T-cell (primary cell): ENCODE measurements around the gene PLEKHM3. TPM values are rescaled to one million over a fixed set of nuclear protein-coding genes. Genes with fewer than 3 reads are reported as not detected.

Experiments
- ATAC-seq, 4 experiments: fragments of 200-7000 bp in 3 of 4; fragments of 150-1000 bp in 1 of 4; cut with Tn5 transposase; replicated peaks in 1 of 4; 1 replicate in 3 of 4; 2 replicates in 1 of 4; pipeline ENCODE4 v1.10.0; 2021; ENCODE audit warnings: moderate library complexity in 3 of 4, mild to moderate bottlenecking in 2 of 4, moderate number of reproducible peaks in 1 of 4
- CTCF ChIA-PET, 2 donors: fragments of 300-600 bp; sonication (Branson Sonifier 250); formaldehyde crosslinking; loops; one replicate each; lab custom pipeline; 2022; ENCODE audit warnings: antibody characterized with exemption in 2 of 2; lab: Charles Lee
- POLR2A ChIA-PET, 2 donors: fragments of 300-600 bp; sonication (Branson Sonifier 250); formaldehyde crosslinking; loops; one replicate each; lab custom pipeline; 2022; ENCODE audit warnings: antibody characterized with exemption in 2 of 2; lab: Charles Lee
- DNase-seq, 35 experiments: peaks; one replicate each; pipeline versions ENCODE4 v3.0.0 to v3.0.0-alpha.2; 2013 to 2023
- H3K27ac ChIP-seq: one replicate; pipeline ENCODE4 v1.5.1; 2013; ENCODE audit warnings: low read length
- H3K27me3 ChIP-seq, 2 experiments: replicated peaks in 1 of 2; 1 replicate in 1 of 2; 2 replicates in 1 of 2; pipeline versions ENCODE4 v1.6.1 to v1.7.0; 2013; ENCODE audit warnings: low read length in 1 of 2, mixed read lengths in 1 of 2; ENCODE audit not compliant: control insufficient read depth in 2 of 2, insufficient read depth in 2 of 2; ENCODE audit errors: extremely low read depth in 1 of 2
- H3K36me3 ChIP-seq, 2 donors: 1 replicate in 1 of 2; 2 replicates in 1 of 2; pipeline versions ENCODE4 v1.6.1 to v1.7.0; 2013; ENCODE audit warnings: low read length in 1 of 2; ENCODE audit not compliant: control insufficient read depth in 2 of 2, insufficient read depth in 1 of 2; ENCODE audit errors: extremely low read depth in 1 of 2
- H3K4me1 ChIP-seq, 2 experiments: 1 replicate in 1 of 2; 2 replicates in 1 of 2; pipeline versions ENCODE4 v1.6.1 to v1.7.0; 2013; ENCODE audit warnings: low read length in 2 of 2, mixed read lengths in 1 of 2; ENCODE audit not compliant: insufficient read depth in 2 of 2, control insufficient read depth in 1 of 2; ENCODE audit errors: extremely low read depth in 1 of 2
- H3K4me3 ChIP-seq, 2 donors: 1 replicate in 1 of 2; 2 replicates in 1 of 2; pipeline versions ENCODE4 v1.5.1 to v1.7.0; 2013; ENCODE audit warnings: mild to moderate bottlenecking in 2 of 2, low read length in 1 of 2, moderate library complexity in 1 of 2; ENCODE audit not compliant: control insufficient read depth in 1 of 2; ENCODE audit errors: extremely low read depth in 1 of 2
- H3K9me3 ChIP-seq: 2 replicates; pipeline ENCODE4 v1.7.0; 2013
- H3K27ac Mint-ChIP-seq, 2 donors: one replicate each; pipeline ENCODE4 v1.8.0; 2020 to 2021; ENCODE audit warnings: mild to moderate bottlenecking in 2 of 2, mixed read lengths in 2 of 2
- H3K27me3 Mint-ChIP-seq, 2 donors: one replicate each; pipeline ENCODE4 v1.8.0; 2021 to 2022; ENCODE audit warnings: mixed read lengths in 2 of 2
- H3K36me3 Mint-ChIP-seq: one replicate; pipeline ENCODE4 v1.8.0; 2021; ENCODE audit warnings: mixed read lengths
- H3K4me1 Mint-ChIP-seq, 3 donors: one replicate each; pipeline ENCODE4 v1.8.0; 2020 to 2022; ENCODE audit warnings: mixed read lengths in 3 of 3, mild to moderate bottlenecking in 1 of 3
- H3K4me3 Mint-ChIP-seq, 3 donors: one replicate each; pipeline ENCODE4 v1.8.0; 2020 to 2022; ENCODE audit warnings: mild to moderate bottlenecking in 3 of 3, mixed read lengths in 3 of 3, moderate library complexity in 3 of 3
- H3K9me3 Mint-ChIP-seq, 3 donors: one replicate each; pipeline ENCODE4 v1.8.0; 2020 to 2022; ENCODE audit warnings: mixed read lengths in 3 of 3
- WGBS: methylation state at CpG from one replicate; pipeline ENCODE4 v1.1.5; 2013; ENCODE audit warnings: missing lambda C conversion rate; ENCODE audit not compliant: insufficient coverage; 5-methylcytosine and 5-hydroxymethylcytosine counted together
- total RNA-seq, 35 experiments: library from RNA in 6 of 35; stranded (reverse) in 6 of 35; fragments of 120-200 nt in 1 of 35; gene quantifications; one replicate each; pipeline versions ENCODE4 v1.2.1 to v1.2.4 and lab custom pipeline; 2013 to 2026

PLEKHM3 gene
- total RNA-seq, 5 donors from 2014 or later (not counting 1 experiment from before 2014, with no cell fraction given) = 12.3 to 18.1 (median 13.9) TPM

- no peaks in the 10 kb centered on the region for H3K4me1 Mint-ChIP-seq
- ChIA-PET CTCF (interaction anchor here in 1 of 2 donors (0.7 kb wide), 1 partner anchor 601 kb away, joined by 3 read pairs; no protein-coding TSS in a partner anchor), POLR2A (no interaction called here)
- H3K36me3 Mint-ChIP-seq = peaks cover 2% of the 10 kb centered on the region
- ATAC-seq (no peak), DNase-seq (no peak)
- Histone ChIP-seq H3K27me3 (no peaks in the 10 kb centered on the region), H3K36me3 (no peaks in the 10 kb centered on the region), H3K4me1 (no peaks in the 10 kb centered on the region), H3K27ac (no peak overlapping the region), H3K9me3 (no peaks in the 10 kb centered on the region), H3K4me3 (no peak overlapping the region)
- no peak overlapping the region for H3K27ac Mint-ChIP-seq
- no peak overlapping the region for H3K4me3 Mint-ChIP-seq
- peaks cover 0 to 11% of the 10 kb centered on the region in 2 donors for H3K27me3 Mint-ChIP-seq
- no peaks in the 10 kb centered on the region for H3K9me3 Mint-ChIP-seq
- WGBS = no CpG with 5 or more reads among the region's 5 CpGs
Measured at GRCh38 chr2:207805566-207806226, 219.6 kb downstream of the PLEKHM3 start.

- H3K9me3 ChIP-seq = no peaks in the 10 kb centered on the region
- Mint-ChIP-seq H3K4me1 (no peaks in the 10 kb centered on the region), H3K27ac (no peak overlapping the region), H3K36me3 (peaks cover 2% of the 10 kb centered on the region), H3K9me3 (no peaks in the 10 kb centered on the region), H3K27me3 (peaks cover 0 to 4% of the 10 kb centered on the region in 2 donors), H3K4me3 (no peak overlapping the region)
- H3K36me3 ChIP-seq = no peaks in the 10 kb centered on the region
- WGBS = 92% methylated on average over 5 of the region's 6 CpGs
- no peak for DNase-seq
- ChIA-PET POLR2A (no interaction called here), CTCF (interaction anchor here in 1 of 2 donors (0.6 kb wide), 1 partner anchor 379 kb away, joined by 6 read pairs; no protein-coding TSS in a partner anchor)
- no peak for ATAC-seq
- H3K27me3 ChIP-seq = no peaks in the 10 kb centered on the region
- H3K4me1 ChIP-seq = no peaks in the 10 kb centered on the region
- no peak overlapping the region for H3K4me3 ChIP-seq
- no peak overlapping the region for H3K27ac ChIP-seq
Measured at GRCh38 chr2:207802650-207803049, 222.7 kb downstream of the PLEKHM3 start.

GRCh38 chr2:207801259-207801658, 224.1 kb downstream of the PLEKHM3 start:
- no peak overlapping the region for H3K4me3 ChIP-seq
- WGBS = 56% methylated on average over 1 of the region's 3 CpGs

GRCh38 chr2:207796585-207797350, 228.6 kb downstream of the PLEKHM3 start:
- ChIA-PET POLR2A (interaction anchor here in 1 of 2 donors (0.7 kb wide), 1 partner anchor 374 kb away, joined by 6 read pairs; no protein-coding TSS in a partner anchor), CTCF (no interaction called here)
- ATAC-seq (no peak), DNase-seq (no peak)
- Histone ChIP-seq H3K36me3 (no peaks in the 10 kb centered on the region), H3K9me3 (no peaks in the 10 kb centered on the region), H3K27ac (no peak overlapping the region), H3K27me3 (peaks cover 0 to 14% of the 10 kb centered on the region in 2 experiments), H3K4me1 (no peaks in the 10 kb centered on the region), H3K4me3 (no peak overlapping the region)
- Mint-ChIP-seq H3K4me1 (no peaks in the 10 kb centered on the region), H3K9me3 (no peaks in the 10 kb centered on the region), H3K27me3 (peaks cover 8 to 9% of the 10 kb centered on the region in 2 donors), H3K4me3 (no peak overlapping the region), H3K36me3 (no peaks in the 10 kb centered on the region), H3K27ac (no peak overlapping the region)
- 90% methylated on average over 7 of the region's 8 CpGs for WGBS

More at GRCh38 chr2:207801259-207801658, 224.1 kb downstream of the PLEKHM3 start:
- Histone ChIP-seq H3K9me3 (no peaks in the 10 kb centered on the region), H3K36me3 (no peaks in the 10 kb centered on the region), H3K27ac (no peak overlapping the region), H3K4me1 (no peaks in the 10 kb centered on the region), H3K27me3 (peaks cover 0 to 2% of the 10 kb centered on the region in 2 experiments)
- ChIA-PET CTCF (interaction anchor here in 1 of 2 donors (0.6 kb wide), 1 partner anchor 1947 kb away, joined by 6 read pairs; no protein-coding TSS in a partner anchor), POLR2A (no interaction called here)
- ATAC-seq = no peak
- Mint-ChIP-seq H3K36me3 (no peaks in the 10 kb centered on the region), H3K27ac (no peak overlapping the region), H3K4me1 (no peaks in the 10 kb centered on the region), H3K4me3 (no peak overlapping the region), H3K9me3 (no peaks in the 10 kb centered on the region), H3K27me3 (peaks cover 0 to 1% of the 10 kb centered on the region in 2 donors)
- DNase-seq = no peak

- no peak for ATAC-seq
- ChIA-PET POLR2A (interaction anchor here (0.6 to 0.7 kb wide), 3 partner anchors 26 to 512 kb away, joined by 3 to 14 read pairs (median 3); partner anchors contain the start of gene METTL21A (in 1 of the 2)), CTCF (interaction anchor here in 1 of 2 donors (0.6 to 0.7 kb wide), 4 partner anchors 11 to 330 kb away, joined by 3 to 16 read pairs (median 3); no protein-coding TSS in a partner anchor)
- H3K9me3 ChIP-seq = no peaks in the 10 kb centered on the region
- no peak for DNase-seq
- H3K4me1 Mint-ChIP-seq = no peaks in the 10 kb centered on the region
- H3K4me3 Mint-ChIP-seq = no peak overlapping the region
- no peaks in the 10 kb centered on the region for H3K36me3 ChIP-seq
- no peaks in the 10 kb centered on the region for H3K9me3 Mint-ChIP-seq
- H3K4me3 ChIP-seq = no peak overlapping the region
- peaks cover 8 to 17% of the 10 kb centered on the region in 2 donors for H3K27me3 Mint-ChIP-seq
- WGBS = 55% methylated on average over 2 of the region's 6 CpGs
- H3K27me3 ChIP-seq = peaks cover 0 to 14% of the 10 kb centered on the region in 2 experiments
- no peaks in the 10 kb centered on the region for H3K4me1 ChIP-seq
- H3K27ac ChIP-seq = no peak overlapping the region
- H3K36me3 Mint-ChIP-seq = no peaks in the 10 kb centered on the region
- no peak overlapping the region for H3K27ac Mint-ChIP-seq
Measured at GRCh38 chr2:207792244-207792785, 233.0 kb downstream of the PLEKHM3 start.
